Spleen (tissue), 7 donors: ENCODE results near the gene DCP1A.

Experiments used
- CTCF ChIP-seq, 11 experiments: fragments of 200-600 bp in 7 of 11; fragments of 450-650 bp in 4 of 11; sonication (generic) in 4 of 11; IDR thresholded peaks in 8 of 11; conservative IDR thresholded peaks in 3 of 11; 1 replicate in 7 of 11; 2 replicates in 4 of 11; pipeline versions ENCODE4 v1.4.0 to v1.8.0; 2016 to 2021; ENCODE audit warnings: antibody characterized with exemption in 11 of 11, inconsistent platforms in 4 of 11, mild to moderate bottlenecking in 1 of 11
- POLR2AphosphoS5 ChIP-seq, 3 donors: sonication (generic); formaldehyde crosslinking; IDR thresholded peaks; one replicate each; pipeline ENCODE4 v1.5.1; 2017; ENCODE audit warnings: antibody characterized with exemption in 3 of 3
- donor health status: DM: no; HTN: no; CAD: no; lungs with moderate emphysema.
- donor health status: DM: no; HTN: no; CAD: no.
- donor health status: DM: no; HTN: no; CAD: no.

- TF ChIP-seq CTCF (IDR thresholded peaks at IDR 0.05 in 8 of 11, conservative IDR thresholded peaks at IDR 0.05 in 3 of 11) (no peak), POLR2AphosphoS5 (IDR thresholded peaks at IDR 0.05) (no peak)
Measured at GRCh38 chr3:53331871-53332270, 15.5 kb downstream of the DCP1A start.
